ENCODE data around the gene SRP9.
"Not testable (repeated sequence)": the region's sequence is repeated elsewhere in the genome, so short reads cannot be mapped to it uniquely, and the experiment has no call there.

Gene SRP9

DNA sequence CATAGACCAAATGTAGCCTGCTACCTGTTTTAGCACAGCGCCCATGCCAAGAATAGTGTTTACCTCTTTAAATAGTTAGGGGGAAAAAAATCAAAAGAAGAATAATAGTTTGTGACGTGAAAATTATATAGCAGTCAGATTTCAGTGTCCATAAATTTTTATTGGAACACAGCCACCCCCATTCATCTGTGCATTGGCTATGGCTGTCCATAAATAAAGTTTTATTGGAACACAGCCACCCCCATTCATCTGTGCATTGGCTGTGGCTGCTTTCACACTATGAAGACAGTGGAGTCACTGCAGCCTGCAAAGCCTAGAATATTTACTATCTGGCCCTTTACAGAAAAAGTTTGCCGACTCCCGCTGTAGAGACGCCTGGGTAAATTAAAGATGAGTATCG lies 53.2 kb downstream of the SRP9 start:
- no peaks in the 10 kb centered on the region for H3K27me3 ChIP-seq (ENCODE audit: control insufficient read depth, insufficient read depth, low read length)
- H3K27ac ChIP-seq: no peak overlapping the region
- no peak overlapping the region for H3K4me3 ChIP-seq (ENCODE audit: low read depth, low read length)
- H3K79me2 ChIP-seq: no peaks in the 10 kb centered on the region
- H3K4me1 ChIP-seq: no peaks in the 10 kb centered on the region
- H2AFZ ChIP-seq: no peak overlapping the region
- no peak overlapping the region for H3K9ac ChIP-seq
- TF ChIP-seq CTCF (IDR thresholded peaks at IDR 0.05): no peak
- no peaks in the 10 kb centered on the region for H3K36me3 ChIP-seq (ENCODE audit: control insufficient read depth, insufficient read depth, low read length)
- no peak overlapping the region for H3K4me2 ChIP-seq (ENCODE audit: low read length)
- H3K9me3 ChIP-seq (ENCODE audit: control insufficient read depth, low read length): no peaks in the 10 kb centered on the region

GRCh38 chr1:225834417-225835329 lies 57.0 kb downstream of the SRP9 start:
- Histone ChIP-seq H3K27ac (peak overlapping the region; percentile 29), H3K4me2 (ENCODE audit: low read length) (no peak overlapping the region), H3K27me3 (ENCODE audit: control insufficient read depth, insufficient read depth, low read length) (no peaks in the 10 kb centered on the region), H2AFZ (no peak overlapping the region), H3K79me2 (no peaks in the 10 kb centered on the region), H3K36me3 (ENCODE audit: control insufficient read depth, insufficient read depth, low read length) (no peaks in the 10 kb centered on the region), H3K4me1 (no peaks in the 10 kb centered on the region), H3K9ac (no peak overlapping the region), H3K9me3 (ENCODE audit: control insufficient read depth, low read length) (no peaks in the 10 kb centered on the region), H3K4me3 (ENCODE audit: low read depth, low read length) (no peak overlapping the region)
- TF ChIP-seq CTCF (IDR thresholded peaks at IDR 0.05): no peak

DNA sequence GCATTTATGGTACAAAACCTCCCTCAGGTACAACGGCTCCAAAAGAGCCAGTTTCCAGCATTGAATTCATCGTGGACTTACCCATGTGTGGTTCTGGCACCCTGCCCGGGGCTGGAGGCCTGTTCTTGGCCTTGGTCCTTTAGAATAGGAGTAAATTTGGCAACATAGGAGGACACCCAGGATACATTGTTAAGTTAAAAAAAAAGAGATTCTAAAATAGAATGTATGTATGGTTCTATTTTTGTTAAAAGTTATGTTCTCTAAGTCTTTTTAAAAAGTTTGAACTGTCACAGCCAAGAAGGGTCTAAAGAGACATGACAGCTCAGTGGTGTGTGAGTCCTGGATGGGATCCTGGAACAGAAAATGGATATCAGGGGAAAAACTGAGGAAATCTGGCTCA lies 58.2 kb downstream of the SRP9 start:
- no peaks in the 10 kb centered on the region for H3K27me3 ChIP-seq (ENCODE audit: control insufficient read depth, insufficient read depth, low read length)
- no peak overlapping the region for H3K9ac ChIP-seq
- no peak overlapping the region for H3K27ac ChIP-seq
- H3K4me1 ChIP-seq: no peaks in the 10 kb centered on the region
- H2AFZ ChIP-seq: no peak overlapping the region
- no peak overlapping the region for H3K4me2 ChIP-seq (ENCODE audit: low read length)
- H3K4me3 ChIP-seq (ENCODE audit: low read depth, low read length): no peak overlapping the region
- no peaks in the 10 kb centered on the region for H3K79me2 ChIP-seq
- no peaks in the 10 kb centered on the region for H3K9me3 ChIP-seq (ENCODE audit: control insufficient read depth, low read length)
- no peak for TF ChIP-seq CTCF (IDR thresholded peaks at IDR 0.05)
- no peaks in the 10 kb centered on the region for H3K36me3 ChIP-seq (ENCODE audit: control insufficient read depth, insufficient read depth, low read length)

DNA sequence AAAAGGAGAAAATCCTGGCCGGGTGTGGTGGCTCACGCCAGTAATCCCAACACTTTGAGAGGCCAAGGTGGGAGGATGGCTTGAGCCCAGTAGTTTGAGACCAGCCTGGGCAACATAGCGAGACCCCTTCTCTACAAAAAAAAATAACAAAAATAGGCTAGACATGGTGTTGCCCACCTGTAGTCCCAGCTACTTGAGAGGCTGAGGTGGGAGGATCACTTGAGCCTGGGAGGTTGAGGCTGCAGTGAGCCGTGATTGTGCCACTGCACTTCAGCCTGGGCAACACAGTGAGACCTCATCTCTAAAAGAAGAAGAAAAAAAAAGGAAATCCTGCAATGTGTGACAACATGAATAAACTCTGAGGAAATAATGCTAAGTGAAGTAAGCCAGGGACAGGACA lies 58.7 kb downstream of the SRP9 start:
- not testable (repeated sequence) for H3K36me3 ChIP-seq (ENCODE audit: control insufficient read depth, insufficient read depth, low read length); H3K9me3 ChIP-seq (ENCODE audit: control insufficient read depth, low read length); H3K9ac ChIP-seq; H3K4me1 ChIP-seq; H3K27ac ChIP-seq; H3K79me2 ChIP-seq; H3K4me2 ChIP-seq (ENCODE audit: low read length); H2AFZ ChIP-seq; H3K27me3 ChIP-seq (ENCODE audit: control insufficient read depth, insufficient read depth, low read length); H3K4me3 ChIP-seq (ENCODE audit: low read depth, low read length)

GRCh38 chr1:225838793-225839192 lies 61.2 kb downstream of the SRP9 start:
- H3K27ac ChIP-seq: no peak overlapping the region
- H2AFZ ChIP-seq: no peak overlapping the region
- H3K79me2 ChIP-seq: no peaks in the 10 kb centered on the region
- H3K9me3 ChIP-seq (ENCODE audit: control insufficient read depth, low read length): no peaks in the 10 kb centered on the region
- H3K9ac ChIP-seq: no peak overlapping the region
- TF ChIP-seq CTCF (IDR thresholded peaks at IDR 0.05): no peak
- no peak overlapping the region for H3K4me2 ChIP-seq (ENCODE audit: low read length)
- no peaks in the 10 kb centered on the region for H3K27me3 ChIP-seq (ENCODE audit: control insufficient read depth, insufficient read depth, low read length)
- no peaks in the 10 kb centered on the region for H3K36me3 ChIP-seq (ENCODE audit: control insufficient read depth, insufficient read depth, low read length)
- no peaks in the 10 kb centered on the region for H3K4me1 ChIP-seq
- H3K4me3 ChIP-seq (ENCODE audit: low read depth, low read length): no peak overlapping the region

All from parathyroid adenoma (tissue), 2 donors.